ENCODE data around the gene FBXL17. TPM values are rescaled to one million over a fixed set of nuclear protein-coding genes. Genes with fewer than 3 reads are reported as not detected.

Gene FBXL17
- total RNA-seq, 1 donor from 2014 or later, result 17.1 TPM

DNA sequence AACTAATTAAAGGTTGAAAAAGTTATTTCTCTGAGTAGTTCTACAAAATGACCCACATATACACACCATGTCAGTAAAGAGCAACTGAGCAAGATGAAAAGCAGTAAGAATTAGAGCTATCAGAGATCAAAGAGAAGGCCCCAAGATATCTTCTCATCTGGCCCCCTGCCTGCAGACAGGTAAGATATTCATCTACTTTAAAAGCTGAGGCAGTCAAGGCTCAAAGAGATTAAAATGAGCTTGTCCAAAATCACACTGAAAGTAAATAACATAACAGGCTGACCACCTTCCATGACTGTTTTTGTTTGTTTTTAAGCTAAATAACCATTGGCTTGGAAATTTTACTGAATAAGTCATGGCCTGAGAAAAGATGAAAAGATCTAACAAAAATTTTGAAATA lies 266.2 kb downstream of the FBXL17 start:
- Histone ChIP-seq H3K36me3 (no peaks in the 10 kb centered on the region), H3K4me1 (no peaks in the 10 kb centered on the region), H3K27me3 (ENCODE audit: low read depth) (no peaks in the 10 kb centered on the region), H3K4me3 (no peak overlapping the region), H3K27ac (no peak overlapping the region), H3K9me3 (no peaks in the 10 kb centered on the region)
- DNase-seq (no peak), ATAC-seq (no peak)
- intact Hi-C loops (cut with DNase I), result no loop called here
- no peak for TF ChIP-seq CTCF (IDR thresholded peaks at IDR 0.05)

DNA sequence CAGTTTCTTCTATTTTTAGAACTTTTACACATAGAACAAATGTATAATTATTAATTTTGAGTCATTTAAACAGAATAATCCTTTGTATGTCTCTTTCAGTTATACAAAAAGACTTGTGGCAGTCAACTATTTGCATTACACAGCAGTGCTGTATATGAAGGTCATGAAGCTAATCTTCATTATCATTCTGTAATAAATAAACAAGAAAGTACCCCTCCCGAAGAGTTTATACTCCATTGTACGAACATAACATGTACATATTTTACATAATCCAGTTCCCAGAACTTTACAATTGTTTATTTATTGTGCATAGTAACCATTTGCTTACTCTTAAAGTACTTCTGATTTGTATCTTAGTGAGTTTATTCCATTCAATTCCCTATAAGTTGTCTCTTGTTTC lies 267.9 kb downstream of the FBXL17 start:
- no peak for ATAC-seq
- intact Hi-C loops (cut with DNase I), result no loop called here
- Histone ChIP-seq H3K36me3 (no peaks in the 10 kb centered on the region), H3K9me3 (no peaks in the 10 kb centered on the region), H3K4me3 (no peak overlapping the region), H3K27ac (no peak overlapping the region), H3K27me3 (ENCODE audit: low read depth) (no peaks in the 10 kb centered on the region), H3K4me1 (no peaks in the 10 kb centered on the region)
- DNase-seq, result no peak
- TF ChIP-seq CTCF (IDR thresholded peaks at IDR 0.05), result no peak

GRCh38 chr5:108111736-108112135 lies 270.2 kb downstream of the FBXL17 start:
- H3K36me3 ChIP-seq, result no peaks in the 10 kb centered on the region
- H3K27me3 ChIP-seq (ENCODE audit: low read depth), result no peaks in the 10 kb centered on the region
- ATAC-seq (no peak), DNase-seq (no peak)
- H3K9me3 ChIP-seq, result no peaks in the 10 kb centered on the region
- intact Hi-C loops (cut with DNase I), result no loop called here
- H3K4me1 ChIP-seq, result no peaks in the 10 kb centered on the region
- no peak overlapping the region for H3K27ac ChIP-seq
- TF ChIP-seq CTCF (IDR thresholded peaks at IDR 0.05), result no peak
- H3K4me3 ChIP-seq, result no peak overlapping the region

DNA sequence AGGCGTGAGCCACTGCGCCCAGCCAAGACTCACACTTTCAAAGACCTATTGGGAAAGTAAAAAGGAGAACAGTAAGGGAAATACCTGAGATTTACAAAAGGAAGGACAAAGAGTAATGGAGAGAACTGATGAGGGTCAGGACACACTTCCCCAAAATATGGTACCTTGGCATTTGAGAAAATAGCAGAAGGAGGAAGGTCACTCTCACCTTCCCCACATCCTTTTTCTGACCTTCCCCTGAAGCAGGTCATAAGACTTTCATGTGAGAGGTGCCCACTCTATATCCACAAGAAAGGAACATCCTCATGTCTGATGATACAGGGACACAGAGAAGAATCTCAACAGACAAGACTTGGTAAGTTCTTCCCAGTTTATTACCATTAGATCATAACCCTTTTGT lies 272.8 kb downstream of the FBXL17 start:
- Histone ChIP-seq H3K36me3 (no peaks in the 10 kb centered on the region), H3K27me3 (ENCODE audit: low read depth) (no peaks in the 10 kb centered on the region), H3K4me3 (no peak overlapping the region), H3K9me3 (no peaks in the 10 kb centered on the region), H3K27ac (no peak overlapping the region), H3K4me1 (no peaks in the 10 kb centered on the region)
- intact Hi-C loops (cut with DNase I), result no loop called here
- ATAC-seq, result no peak
- DNase-seq, result no peak
- TF ChIP-seq CTCF (IDR thresholded peaks at IDR 0.05), result no peak

- H3K36me3 ChIP-seq, result no peaks in the 10 kb centered on the region
- DNase-seq (no peak), ATAC-seq (no peak)
- no peaks in the 10 kb centered on the region for H3K4me1 ChIP-seq
- H3K27me3 ChIP-seq (ENCODE audit: low read depth), result no peaks in the 10 kb centered on the region
- intact Hi-C loops (cut with DNase I), result no loop called here
- H3K4me3 ChIP-seq, result no peak overlapping the region
- H3K9me3 ChIP-seq, result no peaks in the 10 kb centered on the region
- H3K27ac ChIP-seq, result no peak overlapping the region
- no peak for TF ChIP-seq CTCF (IDR thresholded peaks at IDR 0.05)
Observed at GRCh38 chr5:108104448-108104847, 277.4 kb downstream of the FBXL17 start.

- Histone ChIP-seq H3K9me3 (no peaks in the 10 kb centered on the region), H3K27ac (no peak overlapping the region), H3K27me3 (ENCODE audit: low read depth) (no peaks in the 10 kb centered on the region), H3K36me3 (no peaks in the 10 kb centered on the region), H3K4me3 (no peak overlapping the region), H3K4me1 (no peaks in the 10 kb centered on the region)
- no peak for ATAC-seq
- no peak for DNase-seq
- TF ChIP-seq CTCF (IDR thresholded peaks at IDR 0.05), result no peak
- intact Hi-C loops (cut with DNase I), result no loop called here
Observed at GRCh38 chr5:108102463-108102862, 279.4 kb downstream of the FBXL17 start.

Measured in lower lobe of right lung (tissue), 2 donors.